Kidney capillary endothelial cell (primary cell): Measurements from ENCODE around the gene SUPT3H.

Source experiments
- DNase-seq: peaks from one replicate; pipeline ENCODE4 v3.0.0-alpha.2; 2018; ENCODE audit warnings: low spot score

Gene SUPT3H

GRCh38 chr6:45256697-45257695 is 120.7 kb downstream of the SUPT3H start:
- DNase-seq, result no peak

GRCh38 chr6:45255434-45255833 is 122.3 kb downstream of the SUPT3H start:
- DNase-seq, result no peak

- DNase-seq, result no peak
Observed at GRCh38 chr6:45254253-45254652, 123.5 kb downstream of the SUPT3H start.

GRCh38 chr6:45253453-45253852 is 124.3 kb downstream of the SUPT3H start:
- DNase-seq, result no peak

- no peak for DNase-seq
Observed at GRCh38 chr6:45231660-45232059, 146.1 kb downstream of the SUPT3H start.

GRCh38 chr6:45229416-45229815 is 148.3 kb downstream of the SUPT3H start:
- no peak for DNase-seq

- no peak for DNase-seq
Observed at GRCh38 chr6:45226081-45226480, 151.7 kb downstream of the SUPT3H start.

- no peak for DNase-seq
Observed at GRCh38 chr6:45222380-45222779, 155.4 kb downstream of the SUPT3H start.

- DNase-seq, result no peak
Observed at GRCh38 chr6:45215759-45216158, 162.0 kb downstream of the SUPT3H start.

- peak; percentile 48 for DNase-seq
Observed at GRCh38 chr6:45212976-45213375, 164.8 kb downstream of the SUPT3H start.

GRCh38 chr6:45209762-45210161 is 168.0 kb downstream of the SUPT3H start:
- peak; percentile 11 for DNase-seq

- no peak for DNase-seq
Observed at GRCh38 chr6:45206793-45207492, 170.8 kb downstream of the SUPT3H start.

GRCh38 chr6:45201484-45201883 is 176.2 kb downstream of the SUPT3H start:
- DNase-seq, result no peak

GRCh38 chr6:45200510-45200909 is 177.2 kb downstream of the SUPT3H start:
- DNase-seq, result no peak

- DNase-seq, result no peak
Observed at GRCh38 chr6:45199554-45199953, 178.2 kb downstream of the SUPT3H start.

GRCh38 chr6:45196121-45196520 is 181.6 kb downstream of the SUPT3H start:
- DNase-seq, result no peak

- DNase-seq, result no peak
Observed at GRCh38 chr6:45195137-45195536, 182.6 kb downstream of the SUPT3H start.

GRCh38 chr6:45192556-45192955 is 185.2 kb downstream of the SUPT3H start:
- no peak for DNase-seq

GRCh38 chr6:45191414-45191813 is 186.3 kb downstream of the SUPT3H start:
- DNase-seq, result no peak

GRCh38 chr6:45187836-45188235 is 189.9 kb downstream of the SUPT3H start:
- DNase-seq, result no peak

- no peak for DNase-seq
Observed at GRCh38 chr6:45185403-45186251, 192.1 kb downstream of the SUPT3H start.

- no peak for DNase-seq
Observed at GRCh38 chr6:45184937-45185336, 192.8 kb downstream of the SUPT3H start.
